Mucosa of descending colon (tissue), 3 donors: ENCODE data around the gene MCM7. TPM values are rescaled to one million over a fixed set of nuclear protein-coding genes. Genes with fewer than 3 reads are reported as not detected.

Source experiments
- ATAC-seq: fragments of 200-7000 bp; cut with Tn5 transposase; one replicate; pipeline ENCODE4 v1.9.1; 2020; ENCODE audit warnings: mild to moderate bottlenecking, moderate library complexity
- DNase-seq, 3 donors: peaks; one replicate each; pipeline ENCODE4 v3.0.0-alpha.2; 2020
- H3K36me3 ChIP-seq: fragments of 200-600 bp; one replicate; pipeline ENCODE4 v1.8.0; 2021; ENCODE audit warnings: low read depth, mild to moderate bottlenecking
- H3K4me1 ChIP-seq: fragments of 200-600 bp; one replicate; pipeline ENCODE4 v1.8.0; 2021; ENCODE audit warnings: low read depth, mild to moderate bottlenecking
- H3K4me3 ChIP-seq: fragments of 200-600 bp; one replicate; pipeline ENCODE4 v1.8.0; 2021; ENCODE audit warnings: mild to moderate bottlenecking
- H3K9me3 ChIP-seq: fragments of 200-600 bp; one replicate; pipeline ENCODE4 v1.8.0; 2021; ENCODE audit warnings: mild to moderate bottlenecking
- intact Hi-C, 2 donors: fragments of 100-400 bp; cut with DNase I in 1 of 2; cut with micrococcal nuclease in 1 of 2; formaldehyde crosslinking; loops; one replicate each; pipeline versions ENCODE4 v1.11.0 to v1.11.1; 2022; cut with DNase I, micrococcal nuclease
- total RNA-seq, 3 donors: library from RNA; stranded (reverse); fragmentation: NEBNext Ultra II Directional in 2 of 3; extraction: Animal tissue kit (Norgen Biotek cat#: 25700) in 2 of 3; gene quantifications; one replicate each; pipeline versions ENCODE4 v1.2.1 to v1.2.4, GENCODE V29; 2021 to 2023
- TF ChIP-seq, protein P1 (sequence below): fragments of 200-600 bp; IDR thresholded peaks from one replicate; pipeline ENCODE4 v1.8.0; 2022; ENCODE audit warnings: antibody characterized with exemption, mild to moderate bottlenecking
- donor health status: DM: no; HTN: no; CAD: no; lungs with moderate emphysema.
- donor health status: DM: no; HTN: no; CAD: no.
- donor health status: DM: no; HTN: yes; CAD: no.

MCM7 gene
- total RNA-seq, 3 donors from 2014 or later: 62.7 to 92.2 (median 65.5) TPM

DNA sequence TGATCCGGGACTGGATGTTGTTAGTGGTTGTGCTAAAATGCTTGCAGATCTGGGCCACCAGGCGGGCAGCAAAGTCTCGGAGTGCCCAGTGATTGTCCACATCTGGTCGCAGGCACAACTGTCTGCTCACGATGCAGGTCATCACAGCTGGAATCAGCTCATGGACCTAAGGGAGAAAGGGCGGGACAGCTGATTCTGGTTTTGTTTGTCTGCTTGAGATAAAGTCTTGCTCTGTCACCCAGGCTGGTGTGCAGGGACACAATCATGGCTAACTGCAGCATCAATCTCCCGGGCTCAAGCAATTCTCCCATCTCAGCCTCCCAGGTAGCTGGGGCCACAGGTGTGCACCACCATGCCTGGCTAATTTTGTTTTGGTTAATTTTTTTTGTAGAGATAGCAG, 10.0 kb upstream of the MCM7 start:
- TF ChIP-seq, protein P1, sequence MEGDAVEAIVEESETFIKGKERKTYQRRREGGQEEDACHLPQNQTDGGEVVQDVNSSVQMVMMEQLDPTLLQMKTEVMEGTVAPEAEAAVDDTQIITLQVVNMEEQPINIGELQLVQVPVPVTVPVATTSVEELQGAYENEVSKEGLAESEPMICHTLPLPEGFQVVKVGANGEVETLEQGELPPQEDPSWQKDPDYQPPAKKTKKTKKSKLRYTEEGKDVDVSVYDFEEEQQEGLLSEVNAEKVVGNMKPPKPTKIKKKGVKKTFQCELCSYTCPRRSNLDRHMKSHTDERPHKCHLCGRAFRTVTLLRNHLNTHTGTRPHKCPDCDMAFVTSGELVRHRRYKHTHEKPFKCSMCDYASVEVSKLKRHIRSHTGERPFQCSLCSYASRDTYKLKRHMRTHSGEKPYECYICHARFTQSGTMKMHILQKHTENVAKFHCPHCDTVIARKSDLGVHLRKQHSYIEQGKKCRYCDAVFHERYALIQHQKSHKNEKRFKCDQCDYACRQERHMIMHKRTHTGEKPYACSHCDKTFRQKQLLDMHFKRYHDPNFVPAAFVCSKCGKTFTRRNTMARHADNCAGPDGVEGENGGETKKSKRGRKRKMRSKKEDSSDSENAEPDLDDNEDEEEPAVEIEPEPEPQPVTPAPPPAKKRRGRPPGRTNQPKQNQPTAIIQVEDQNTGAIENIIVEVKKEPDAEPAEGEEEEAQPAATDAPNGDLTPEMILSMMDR: no peak
- ATAC-seq (no peak), DNase-seq (no peak)
- Histone ChIP-seq H3K4me1 (no peaks in the 10 kb centered on the region), H3K4me3 (no peak overlapping the region), H3K9me3 (no peaks in the 10 kb centered on the region), H3K36me3 (no peaks in the 10 kb centered on the region)
- intact Hi-C loops: no loop called here

DNA sequence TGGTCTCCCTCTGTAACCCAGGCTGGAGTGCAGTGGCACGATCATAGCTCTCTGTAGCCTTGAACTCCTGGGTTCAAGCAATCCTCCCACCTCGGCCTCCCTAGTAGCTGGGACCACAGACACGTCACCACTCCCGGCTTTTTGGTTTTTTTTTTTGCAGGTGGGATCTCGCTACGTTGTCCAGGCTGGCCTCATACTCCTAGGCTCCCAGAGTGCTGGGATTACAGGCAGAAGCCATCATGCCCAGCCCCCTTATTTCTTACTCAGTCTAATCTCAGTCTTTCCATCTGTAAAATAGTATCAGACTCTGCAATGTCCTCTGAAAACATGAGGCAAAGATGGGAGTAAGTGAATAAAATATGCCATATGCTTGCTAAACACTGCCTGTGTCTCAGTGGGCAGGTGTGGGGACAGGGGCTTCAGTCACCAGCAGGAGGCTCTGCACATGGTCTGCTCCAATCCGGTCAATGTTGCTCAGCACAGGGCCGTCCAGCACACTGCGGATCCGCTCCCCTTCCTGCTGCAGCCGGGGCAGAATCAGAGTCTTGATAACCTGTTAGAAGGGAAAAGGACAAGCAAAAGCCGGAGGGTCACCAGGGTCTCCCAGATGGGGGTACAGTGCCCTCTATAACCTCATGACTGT, 8.4 kb upstream of the MCM7 start:
- intact Hi-C loops: no loop called here
- Histone ChIP-seq H3K4me3 (no peak overlapping the region), H3K9me3 (no peaks in the 10 kb centered on the region), H3K4me1 (no peaks in the 10 kb centered on the region), H3K36me3 (no peaks in the 10 kb centered on the region)
- no peak for DNase-seq
- TF ChIP-seq, protein P1: no peak
- ATAC-seq: no peak

DNA sequence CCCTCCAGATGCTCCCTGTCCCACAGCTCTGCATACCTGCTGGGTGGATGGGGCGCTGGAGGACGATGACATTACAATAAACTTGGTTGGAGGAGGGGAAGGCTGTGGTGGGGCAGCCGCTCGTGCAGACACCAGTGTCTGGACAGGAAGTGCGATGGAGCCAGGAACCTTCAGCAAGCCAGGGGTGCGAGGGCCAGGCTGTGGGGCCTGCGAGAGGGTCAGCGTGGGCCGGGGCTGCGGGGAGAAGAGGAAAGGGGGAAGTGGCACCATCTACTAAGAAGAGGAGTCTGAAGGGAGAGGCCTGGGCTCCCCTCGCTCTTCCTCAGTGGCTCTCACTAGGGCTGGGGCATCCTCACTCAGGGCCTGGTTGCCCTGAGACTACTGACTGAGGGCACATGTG, 6.7 kb upstream of the MCM7 start:
- Histone ChIP-seq H3K4me1 (no peaks in the 10 kb centered on the region), H3K4me3 (no peak overlapping the region), H3K9me3 (no peaks in the 10 kb centered on the region), H3K36me3 (no peaks in the 10 kb centered on the region)
- TF ChIP-seq, protein P1: no peak
- DNase-seq (no peak), ATAC-seq (no peak)
- intact Hi-C loops: no loop called here

DNA sequence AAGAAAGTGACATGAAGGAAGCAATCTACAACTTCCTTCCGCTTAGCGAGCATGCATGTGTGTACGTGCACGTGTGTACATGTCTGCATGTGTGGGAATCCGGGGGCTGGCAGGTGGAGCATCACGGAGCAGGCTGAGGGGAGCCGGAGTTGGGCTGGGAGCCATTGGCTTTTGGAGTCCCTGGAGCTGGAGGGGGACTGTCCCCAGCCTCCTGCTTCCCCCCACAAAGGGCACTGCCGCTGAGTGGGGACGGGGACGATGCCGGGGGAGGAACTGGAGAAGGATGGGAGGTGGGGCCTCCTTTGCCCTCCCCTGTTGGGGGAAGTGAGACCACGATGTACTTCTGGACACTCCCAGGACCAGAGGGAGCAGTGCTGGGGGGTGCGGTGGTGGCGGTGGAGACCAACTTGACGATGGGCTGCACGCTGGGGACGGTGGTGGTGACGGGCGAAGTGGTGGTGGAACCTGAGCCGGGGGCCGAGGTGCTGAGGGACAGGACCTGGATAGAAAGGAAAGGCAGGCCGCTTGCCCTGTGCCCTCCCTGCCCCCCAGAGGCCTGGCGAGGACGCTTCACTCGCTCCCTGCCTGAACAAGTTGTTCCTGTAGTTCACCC, 6.0 kb upstream of the MCM7 start:
- intact Hi-C loops: no loop called here
- Histone ChIP-seq H3K9me3 (no peaks in the 10 kb centered on the region), H3K36me3 (no peaks in the 10 kb centered on the region), H3K4me1 (peaks cover 3% of the 10 kb centered on the region), H3K4me3 (no peak overlapping the region)
- TF ChIP-seq, protein P1: no peak
- ATAC-seq: no peak
- no peak for DNase-seq

DNA sequence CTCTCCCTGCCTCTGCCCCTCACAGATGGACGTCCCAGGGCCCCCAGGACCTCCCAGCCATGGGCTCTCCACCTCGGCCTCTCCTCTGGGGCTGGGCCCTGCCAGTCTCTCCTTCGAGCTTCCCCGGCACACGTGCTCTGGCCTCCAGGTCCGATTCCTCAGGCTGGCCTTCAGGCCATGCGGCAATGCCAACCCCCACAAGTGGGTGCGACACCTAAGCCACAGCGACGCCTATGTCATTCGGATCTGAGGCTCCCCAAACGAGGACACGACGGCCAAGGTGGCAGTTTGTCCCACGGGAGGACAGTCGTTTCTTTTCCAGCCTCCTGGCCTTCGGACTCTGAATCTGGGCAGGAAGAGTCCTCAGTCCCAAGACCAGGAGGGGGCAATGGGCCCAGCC, 5.4 kb upstream of the MCM7 start:
- DNase-seq: no peak
- no peaks in the 10 kb centered on the region for H3K9me3 ChIP-seq
- peaks cover 3% of the 10 kb centered on the region for H3K4me1 ChIP-seq
- H3K36me3 ChIP-seq: no peaks in the 10 kb centered on the region
- H3K4me3 ChIP-seq: no peak overlapping the region
- TF ChIP-seq, protein P1: no peak
- no peak for ATAC-seq
- intact Hi-C loops: no loop called here
